Head of caudate nucleus (tissue), 42 donors: ENCODE data around the gene PRKD3.

Source experiments
- DNase-seq, 42 donors: peaks; one replicate each; pipeline versions ENCODE4 v3.0.0 to v3.0.0-alpha.2; 2020 to 2021; ENCODE audit warnings: mixed read lengths in 7 of 42
- intact Hi-C: fragments of 100-400 bp; cut with DNase I; formaldehyde crosslinking; loops from one replicate; pipeline ENCODE4 v1.15.0; 2022

The PRKD3 gene

DNA sequence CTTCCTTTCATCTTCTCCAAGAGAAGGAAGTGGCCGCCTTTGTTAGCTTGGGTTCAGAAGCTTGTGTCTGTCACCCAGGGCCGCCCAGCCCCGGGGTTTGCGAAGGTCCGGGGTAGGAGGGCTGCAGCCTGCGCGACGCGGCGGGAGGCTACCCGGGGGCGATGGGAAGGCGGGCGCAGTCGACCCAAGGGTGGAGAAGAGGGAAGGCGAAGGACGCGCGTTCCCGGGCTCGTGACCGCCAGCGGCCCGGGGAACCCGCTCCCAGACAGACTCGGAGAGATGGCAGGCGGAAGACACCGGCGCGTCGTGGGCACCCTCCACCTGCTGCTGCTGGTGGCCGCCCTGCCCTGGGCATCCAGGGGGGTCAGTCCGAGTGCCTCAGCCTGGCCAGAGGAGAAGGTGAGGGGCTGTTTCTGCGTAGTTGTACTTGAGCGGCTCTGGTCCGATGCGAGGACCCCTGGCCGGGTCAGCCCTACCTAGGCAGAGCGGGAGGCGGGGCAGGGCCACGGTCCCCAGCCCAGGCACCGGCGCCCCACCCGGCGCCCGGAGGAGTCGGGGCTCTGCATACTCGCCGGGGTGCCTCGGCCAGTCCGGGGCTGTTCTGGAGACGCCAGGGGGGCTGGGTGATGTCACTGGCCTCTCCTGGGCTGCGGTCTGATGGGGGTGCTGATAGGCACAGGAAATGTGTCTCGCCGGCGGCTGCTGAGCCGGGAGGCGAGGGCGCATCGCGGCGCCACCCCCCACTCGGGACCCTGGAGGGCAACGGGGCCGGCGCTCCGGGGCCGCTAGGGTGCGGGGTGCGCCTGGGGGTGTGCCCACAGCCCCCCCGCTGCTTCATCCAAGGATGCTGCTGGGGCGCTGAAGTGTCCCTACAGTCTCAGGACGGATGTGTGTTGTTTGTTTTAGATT is 20.1 kb upstream of the PRKD3 start, which contains the start of gene QPCT:
QPCT (plus strand) TSS at position 178 of the 909 bp plus-strand sequence; CDS start at position 280, 102 bp downstream.
- intact Hi-C loops, result no loop called here
- DNase-seq, result peak in 30 of 42 donors; percentile 10 to 66 (median 38)

DNA sequence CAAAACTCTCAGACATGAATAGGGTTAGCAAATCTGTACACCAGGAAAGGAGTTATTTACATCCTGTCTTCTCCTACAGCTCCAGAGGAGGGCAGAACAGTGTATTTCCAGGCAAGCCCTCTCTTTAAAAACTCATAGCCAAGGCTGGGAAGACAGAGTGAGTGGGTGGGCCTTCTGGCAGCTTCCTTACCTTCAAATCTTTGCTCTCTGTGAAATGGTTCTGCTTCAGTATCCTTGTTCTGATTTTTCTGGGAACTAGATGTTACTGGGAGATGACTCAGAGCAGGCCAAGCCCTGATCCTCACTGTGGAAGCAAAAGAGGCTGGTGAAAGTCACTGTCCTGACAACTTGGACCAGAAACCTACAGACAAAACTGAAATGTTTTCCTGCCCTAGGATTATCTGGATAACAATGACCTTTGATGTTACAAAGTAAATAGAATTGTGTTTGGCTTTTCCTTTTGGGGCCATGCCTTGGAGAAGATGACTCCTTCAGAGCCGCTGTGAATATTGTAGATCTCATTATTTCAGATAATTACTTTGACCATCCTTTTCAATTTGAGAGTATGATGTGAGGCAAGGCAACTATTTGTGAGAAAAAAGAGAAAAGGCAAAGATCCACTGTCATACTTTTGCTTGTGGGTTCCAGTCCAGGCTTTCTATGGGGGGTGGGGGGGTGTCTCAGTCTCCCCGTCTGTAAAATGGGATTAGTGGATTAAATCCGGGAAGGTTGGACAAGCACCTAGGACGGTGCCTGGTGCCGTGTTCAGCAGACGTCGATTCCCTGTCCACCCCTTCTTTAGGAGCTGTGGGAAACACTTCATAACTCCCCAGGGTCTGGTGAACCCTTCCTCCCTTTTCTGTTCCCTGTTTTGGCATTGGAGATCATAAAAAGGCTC is 19.2 kb upstream of the PRKD3 start:
- peak in 3 of 42 donors; percentile 4 to 40 (median 25) for DNase-seq
- intact Hi-C loops, result no loop called here

DNA sequence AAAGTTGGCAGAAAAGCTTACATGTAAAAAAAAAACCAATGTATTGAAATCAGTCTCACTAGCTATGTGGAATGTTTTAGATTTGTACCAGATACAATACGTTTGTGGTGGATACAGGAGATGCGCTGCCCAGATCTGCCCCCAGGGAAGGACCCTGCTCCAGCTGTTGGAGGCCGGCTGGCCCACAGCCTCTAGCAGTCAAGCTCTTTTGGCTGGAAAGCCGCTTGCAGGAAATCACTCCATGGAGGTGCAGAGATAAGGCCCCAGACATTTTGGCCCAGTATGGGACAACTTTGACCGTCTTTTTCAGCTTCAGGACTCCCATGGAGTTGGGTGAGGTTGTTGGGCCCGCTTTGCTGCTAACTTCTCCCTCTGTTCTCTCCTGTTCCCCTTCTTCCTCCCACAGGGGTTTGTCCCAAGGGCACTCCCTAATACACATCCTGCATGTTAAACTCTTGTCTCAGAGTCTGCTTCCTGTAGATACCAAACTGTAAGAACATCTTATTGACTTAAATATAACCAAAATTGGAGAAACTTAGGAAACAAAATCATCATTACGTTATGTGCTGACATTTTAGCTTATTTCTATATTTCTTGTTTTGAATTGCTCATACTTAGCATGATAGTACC is 18.1 kb upstream of the PRKD3 start:
- intact Hi-C loops, result no loop called here
- no peak for DNase-seq

DNA sequence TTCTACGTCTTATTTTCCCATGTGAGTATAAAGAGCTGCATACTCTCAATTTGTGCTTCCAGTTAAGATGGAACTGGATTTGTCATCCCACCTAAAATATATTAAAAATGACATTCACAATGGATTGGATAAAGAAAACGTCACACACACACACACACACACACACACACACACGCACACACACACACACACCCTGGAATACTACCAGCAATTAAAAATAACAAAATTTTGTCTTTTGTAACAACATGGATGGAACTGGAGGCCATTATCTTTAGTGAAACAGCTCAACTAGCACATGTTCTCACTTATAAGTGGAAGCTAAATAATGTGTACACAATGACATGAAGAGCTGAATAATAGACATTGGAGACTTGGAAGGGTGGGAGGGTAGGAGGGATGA is 16.0 kb upstream of the PRKD3 start:
- DNase-seq, result no peak
- intact Hi-C loops, result no loop called here

DNA sequence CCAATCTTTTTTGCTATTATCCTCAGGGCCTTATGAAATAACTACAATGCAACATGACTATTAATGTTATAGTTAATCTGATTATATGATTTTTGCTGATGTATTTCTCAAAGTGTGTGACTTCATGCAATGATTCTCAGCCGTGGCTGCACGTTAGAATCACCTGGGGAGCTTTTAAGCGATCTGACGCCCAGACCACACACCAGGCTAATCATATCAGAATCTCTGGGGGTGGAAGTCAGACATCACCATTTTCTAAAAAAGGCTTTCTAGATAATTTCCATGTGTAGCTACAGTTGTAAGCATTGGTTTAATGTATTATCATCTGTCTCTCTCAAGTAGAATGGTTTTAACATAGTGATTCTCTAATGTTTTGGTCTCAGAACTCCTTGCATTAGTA is 14.3 kb upstream of the PRKD3 start:
- intact Hi-C loops, result no loop called here
- no peak for DNase-seq

DNA sequence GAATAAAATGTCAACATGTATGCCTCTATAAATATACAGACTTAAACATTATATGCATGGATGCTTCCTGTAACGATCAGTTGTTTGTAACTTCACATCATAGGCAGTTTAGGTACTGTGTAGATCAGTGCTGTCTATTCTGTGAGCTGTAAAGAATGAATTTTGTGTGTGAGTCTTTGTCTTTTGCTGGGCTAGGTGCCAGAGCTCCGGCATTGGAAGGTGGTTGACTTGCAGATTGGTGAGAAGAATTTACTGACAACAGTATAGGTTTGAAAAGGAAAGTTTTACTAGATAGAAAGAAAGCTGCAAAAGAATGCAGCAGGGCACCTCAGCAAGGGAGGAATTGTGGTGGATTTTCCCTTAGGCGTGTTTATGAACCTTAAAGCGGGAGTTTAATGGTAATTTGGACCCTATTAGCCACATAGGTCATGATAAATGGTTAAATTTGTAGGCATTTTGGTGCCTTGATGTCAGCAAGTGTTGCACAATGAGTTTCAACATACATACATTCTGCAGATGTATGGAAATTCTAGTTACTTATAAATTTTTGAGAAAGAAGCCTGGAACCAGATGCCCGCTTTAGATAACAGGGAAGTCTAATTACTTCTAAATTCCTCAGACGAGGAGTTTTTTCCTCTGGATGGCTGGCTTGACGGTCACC is 13.1 kb upstream of the PRKD3 start:
- peak in 1 of 42 donors; percentile 17 for DNase-seq
- intact Hi-C loops, result no loop called here

DNA sequence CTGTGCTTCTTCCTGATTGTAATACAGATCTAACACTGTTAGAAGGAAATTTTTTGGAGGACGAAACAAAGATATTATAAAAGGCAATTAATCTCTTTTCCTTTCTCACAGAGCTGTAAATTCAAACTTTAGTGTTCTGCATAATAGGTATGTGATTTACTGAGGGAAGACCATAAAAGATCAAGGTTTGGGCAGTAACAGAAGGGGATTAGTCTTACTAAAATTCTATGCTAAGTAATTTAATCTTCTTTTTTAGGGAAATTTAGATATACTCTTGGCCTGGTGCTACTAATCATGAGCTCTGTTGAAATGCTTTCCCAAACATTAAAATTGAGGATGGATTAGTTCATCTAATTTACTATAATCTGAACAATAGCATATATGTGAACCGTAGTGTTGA is 11.0 kb upstream of the PRKD3 start:
- DNase-seq, result no peak
- intact Hi-C loops, result no loop called here

DNA sequence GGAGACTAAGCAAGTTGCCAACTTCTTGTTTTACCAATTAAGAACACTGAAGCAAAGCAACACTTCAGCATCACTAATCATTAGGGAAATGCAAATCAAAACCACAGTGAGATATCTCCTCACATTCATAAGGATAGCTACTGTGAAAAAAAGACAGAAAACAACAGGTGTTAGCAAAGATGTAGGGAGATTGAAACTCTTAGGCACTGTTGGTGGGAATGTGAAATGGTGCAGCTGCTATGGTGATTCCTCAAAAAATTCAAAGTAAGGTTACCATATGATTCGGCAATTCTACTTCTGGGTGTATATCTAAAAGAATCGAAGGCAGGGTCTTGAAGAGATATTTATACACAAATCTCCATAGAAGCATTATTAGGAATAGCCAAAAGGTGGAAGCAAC is 8.6 kb upstream of the PRKD3 start:
- intact Hi-C loops, result no loop called here
- no peak for DNase-seq

DNA sequence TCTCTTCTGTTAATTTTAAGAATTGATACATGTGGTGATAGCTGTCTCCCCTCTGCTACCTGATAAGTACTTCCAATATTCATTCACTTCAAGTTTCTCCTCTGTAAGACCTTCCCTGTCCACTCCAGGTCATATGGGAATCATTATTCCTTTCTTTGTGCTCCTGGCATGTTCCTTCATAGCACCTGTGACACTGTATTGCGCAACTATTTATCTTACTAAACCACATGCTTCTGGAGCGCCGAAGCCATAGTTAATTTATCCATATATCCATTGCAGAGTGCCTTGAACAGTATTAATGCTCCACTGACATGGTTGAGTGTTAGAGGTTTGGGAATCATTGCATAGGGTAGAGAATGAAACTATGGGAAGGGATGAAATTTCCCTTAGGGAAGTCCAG is 7.9 kb upstream of the PRKD3 start:
- intact Hi-C loops, result no loop called here
- no peak for DNase-seq

DNA sequence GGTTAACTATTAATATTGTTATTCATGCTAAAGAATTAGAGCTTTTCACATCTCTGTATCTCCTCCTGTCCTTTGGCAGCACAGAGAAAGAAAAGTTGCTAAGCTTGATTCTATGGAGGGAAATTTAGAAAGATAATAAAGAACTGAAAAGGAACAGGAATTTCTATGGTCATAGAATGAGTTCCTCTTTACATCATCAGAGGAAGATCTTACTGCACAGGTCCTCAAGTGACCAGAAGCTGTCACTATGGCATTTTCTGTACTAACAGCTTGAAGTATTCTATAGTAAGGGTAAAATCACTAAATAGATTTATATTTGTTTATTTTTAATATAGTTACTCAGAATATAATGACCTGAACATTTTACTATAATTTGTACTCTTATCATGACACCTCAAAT is 6.0 kb upstream of the PRKD3 start:
- intact Hi-C loops, result no loop called here
- no peak for DNase-seq

DNA sequence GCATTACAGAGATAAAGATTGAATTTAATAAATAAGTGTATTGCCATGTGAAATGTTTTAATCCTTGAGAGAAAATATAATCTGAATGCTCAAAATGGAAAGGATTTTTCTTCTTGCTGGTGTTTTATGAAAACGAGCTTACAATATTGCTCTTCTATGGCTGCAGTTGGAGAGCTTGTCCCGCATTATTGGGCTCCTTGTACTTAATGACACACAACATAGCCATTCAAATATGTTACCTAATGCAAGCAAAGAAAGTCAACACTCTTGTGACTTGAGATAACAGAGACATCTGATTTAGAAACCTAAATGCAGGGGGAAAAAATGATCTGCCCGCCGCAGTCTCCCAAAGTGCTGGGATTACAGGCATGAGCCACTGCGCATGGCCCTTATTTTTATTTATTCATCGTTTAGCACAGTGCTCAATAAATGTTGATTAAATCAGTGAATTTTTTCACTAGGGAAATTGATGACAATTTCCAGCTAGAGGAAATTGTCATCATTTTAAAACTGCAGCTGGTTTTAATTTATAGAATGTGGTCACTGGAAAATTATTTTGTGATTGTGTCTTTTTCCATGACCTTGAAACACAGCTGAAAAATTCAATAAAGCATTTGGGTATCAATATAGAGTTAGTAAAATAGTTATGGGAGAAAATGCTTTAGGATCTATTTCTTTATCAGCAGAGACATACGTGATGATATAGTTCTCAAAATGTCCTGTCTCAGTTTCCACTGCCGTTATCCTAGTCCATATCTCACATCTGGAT is 2.4 kb upstream of the PRKD3 start:
- DNase-seq, result no peak
- intact Hi-C loops, result no loop called here

DNA sequence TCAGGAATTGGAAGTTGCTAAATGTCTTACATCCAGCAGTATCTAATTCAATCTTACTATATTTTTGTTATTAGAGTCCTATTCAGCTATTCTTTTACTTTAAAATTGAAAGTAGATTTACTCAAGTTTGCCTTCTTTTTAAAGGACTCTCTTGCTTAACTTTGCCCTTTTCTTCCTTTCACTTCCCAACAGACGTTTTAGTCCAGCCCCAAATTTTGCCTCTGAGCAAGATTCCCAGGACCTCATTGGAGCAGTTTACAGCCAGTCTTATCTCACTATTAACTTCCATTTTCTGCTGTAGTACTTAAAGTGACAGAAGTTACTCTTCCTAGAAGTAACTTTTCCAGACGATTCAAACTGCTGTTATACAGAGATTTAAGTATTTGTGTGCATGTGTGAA is 1.7 kb upstream of the PRKD3 start:
- DNase-seq, result peak in 4 of 42 donors; percentile 14 to 55 (median 30)
- intact Hi-C loops, result no loop called here

DNA sequence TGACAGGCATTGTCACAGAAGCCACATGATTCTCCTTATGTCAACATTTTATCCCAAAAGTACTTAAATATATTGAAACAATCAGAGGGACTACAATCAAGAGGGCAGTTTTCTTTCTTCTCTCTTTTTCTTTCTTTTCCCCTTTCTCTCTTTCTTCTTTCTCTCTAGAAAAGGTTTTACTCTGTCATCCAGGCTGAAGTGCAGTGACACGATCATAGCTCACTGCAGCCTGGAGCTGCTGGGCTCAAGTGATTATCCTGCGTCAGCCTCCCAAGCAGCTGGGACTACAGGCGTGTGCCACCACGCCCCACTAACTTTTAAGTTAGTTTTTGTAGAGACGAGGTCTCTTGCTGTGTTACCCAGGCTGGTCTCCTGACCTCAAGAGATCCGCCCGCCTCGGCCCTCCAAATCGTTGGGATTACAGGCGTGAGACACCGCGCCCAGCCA is 1.0 kb upstream of the PRKD3 start:
- intact Hi-C loops, result no loop called here
- no peak for DNase-seq

DNA sequence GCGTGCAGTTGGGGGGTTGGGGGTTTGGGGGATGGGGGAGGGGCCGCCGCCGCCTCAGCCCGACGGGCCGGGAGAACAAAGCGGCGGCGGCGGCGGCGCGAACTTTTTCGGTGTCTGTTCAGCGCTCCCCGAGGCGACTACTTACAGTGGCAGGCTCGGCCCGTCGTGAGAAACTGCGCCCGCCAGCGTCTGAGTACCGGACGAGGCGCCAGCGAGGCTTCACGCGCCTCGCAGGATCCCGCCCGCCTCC is 172 bp downstream of the PRKD3 start:
- intact Hi-C loops, result no loop called here
- DNase-seq, result peak in 36 of 42 donors; percentile 57 to 90 (median 77)

DNA sequence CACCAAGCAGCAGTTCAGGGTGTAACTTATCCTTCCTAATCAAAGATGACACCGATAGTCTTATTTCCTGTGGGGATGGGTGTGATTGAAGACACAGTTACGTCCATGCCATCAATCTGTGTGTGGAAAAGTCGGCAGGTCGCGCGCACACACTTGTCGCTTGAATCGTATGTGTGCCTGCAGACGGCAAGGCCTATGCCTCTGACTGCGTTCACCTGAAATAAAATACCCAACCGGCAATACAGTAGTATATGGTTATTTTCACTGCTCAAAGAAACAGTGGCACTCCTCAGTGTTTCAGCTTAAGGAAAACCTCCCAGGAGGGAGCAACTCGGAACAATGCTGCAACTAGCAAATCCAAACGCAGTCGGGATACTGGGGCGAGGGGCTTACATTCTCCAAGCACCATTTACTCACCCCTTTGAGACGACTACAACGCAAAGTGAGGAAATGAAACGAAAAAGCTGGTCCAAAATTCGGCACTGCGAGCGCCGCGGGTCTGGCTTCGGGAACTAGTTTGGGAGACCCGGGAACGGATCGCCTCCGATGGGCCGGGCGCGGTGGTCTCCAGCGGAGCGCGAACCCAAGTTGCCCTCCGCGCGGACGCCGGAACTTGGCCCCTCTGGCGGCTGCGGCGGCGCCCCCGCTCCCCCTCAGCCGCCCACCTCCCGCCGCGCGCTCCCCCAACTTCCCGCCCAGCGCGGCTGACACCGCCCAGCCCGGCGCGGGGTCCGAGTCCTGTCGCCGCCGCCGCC is 675 bp downstream of the PRKD3 start:
- intact Hi-C loops, result no loop called here
- DNase-seq, result peak in 17 of 42 donors; percentile 6 to 55 (median 25)

DNA sequence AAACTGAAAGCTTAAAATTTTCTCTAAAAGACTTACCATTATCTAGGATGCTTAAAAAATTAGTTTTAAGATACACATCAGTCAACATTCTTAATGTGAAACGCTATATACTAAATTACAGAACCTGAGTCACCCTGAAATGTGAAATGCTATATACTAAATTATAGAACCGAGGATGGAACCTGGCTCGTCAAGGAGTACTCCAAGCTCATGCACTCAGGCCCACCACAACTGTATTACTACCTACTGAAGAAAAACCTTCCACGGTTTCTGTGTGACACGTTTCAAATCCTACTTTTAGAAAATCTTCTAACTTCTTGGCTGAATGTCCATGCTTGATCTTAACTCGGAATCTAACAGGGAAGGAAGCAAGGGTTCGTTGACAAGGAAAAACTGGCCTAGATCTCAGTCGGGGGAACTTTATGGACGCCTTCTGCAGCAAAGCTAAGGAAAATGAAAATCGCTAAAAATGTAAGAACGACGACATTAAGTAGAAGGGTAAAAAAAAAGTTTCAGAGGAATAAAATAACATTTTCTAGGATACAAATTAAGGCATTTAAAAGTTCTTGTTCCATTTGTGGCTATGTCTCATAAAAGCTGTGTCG is 1.4 kb downstream of the PRKD3 start:
- DNase-seq, result no peak
- intact Hi-C loops, result no loop called here

DNA sequence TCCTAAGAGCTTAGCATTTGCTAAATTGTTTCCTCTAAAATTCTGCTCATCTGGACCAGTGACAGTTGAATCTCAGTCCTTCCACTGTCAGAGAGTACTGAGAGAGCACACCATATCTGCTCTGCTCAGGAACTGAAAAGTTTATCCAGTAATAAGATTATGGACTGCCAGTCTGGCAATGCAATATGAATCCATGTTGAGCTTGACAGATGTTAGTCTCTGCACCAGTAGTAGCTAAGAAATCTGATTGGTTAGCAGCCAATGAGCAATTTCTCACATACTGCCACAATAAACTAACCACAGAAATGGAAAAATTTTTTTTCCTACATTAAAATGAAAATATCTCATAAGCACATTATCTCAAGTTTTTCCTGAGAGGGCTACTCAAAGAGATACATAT is 2.3 kb downstream of the PRKD3 start:
- no peak for DNase-seq
- intact Hi-C loops, result no loop called here
